Activated CD8-positive, alpha-beta memory T cell treated with anti-CD3 and anti-CD28 coated beads for 1 hour (primary cell): ENCODE data around the gene EIF2S1.
"Not testable (repeated sequence)": the region's sequence is repeated elsewhere in the genome, so short reads cannot be mapped to it uniquely, and the experiment has no call there.

Source experiments
- DNase-seq, 2 donors: peaks; one replicate each; pipeline ENCODE4 v3.0.0-alpha.2; 2020; ENCODE audit warnings: low read depth in 1 of 2; ENCODE audit errors: extremely low read depth in 1 of 2

EIF2S1 gene

GRCh38 chr14:67371247-67372148, 11.4 kb downstream of the EIF2S1 start:
- no peak for DNase-seq

- DNase-seq, result no peak
These were observed 12.7 kb downstream of the EIF2S1 start for GRCh38 chr14:67372833-67373232.

- no peak for DNase-seq
These were observed 13.2 kb downstream of the EIF2S1 start for GRCh38 chr14:67373347-67373746.

GRCh38 chr14:67377916-67378315, 17.8 kb downstream of the EIF2S1 start:
- no peak for DNase-seq

DNA sequence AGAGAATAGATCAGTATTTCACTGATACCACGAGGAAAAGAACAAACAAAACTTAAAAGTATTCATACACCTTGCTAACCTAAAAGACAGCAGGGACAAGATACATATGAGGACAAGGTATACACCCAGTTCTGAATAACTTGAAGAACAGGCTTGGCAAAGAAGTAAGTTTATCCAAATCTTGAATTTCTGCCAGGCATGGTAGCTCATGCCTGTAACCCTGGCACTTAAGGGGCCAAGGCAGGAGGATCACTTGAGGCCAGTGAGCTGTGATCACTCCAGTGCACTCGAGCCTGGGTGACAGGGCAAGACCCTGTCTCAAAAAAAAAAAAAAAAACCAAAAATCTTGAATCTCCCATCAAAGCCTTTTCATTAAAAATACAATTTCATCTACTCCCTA, 25.0 kb downstream of the EIF2S1 start:
- DNase-seq, result no peak

- no peak for DNase-seq
These were observed 25.5 kb downstream of the EIF2S1 start for GRCh38 chr14:67385618-67386017.

DNA sequence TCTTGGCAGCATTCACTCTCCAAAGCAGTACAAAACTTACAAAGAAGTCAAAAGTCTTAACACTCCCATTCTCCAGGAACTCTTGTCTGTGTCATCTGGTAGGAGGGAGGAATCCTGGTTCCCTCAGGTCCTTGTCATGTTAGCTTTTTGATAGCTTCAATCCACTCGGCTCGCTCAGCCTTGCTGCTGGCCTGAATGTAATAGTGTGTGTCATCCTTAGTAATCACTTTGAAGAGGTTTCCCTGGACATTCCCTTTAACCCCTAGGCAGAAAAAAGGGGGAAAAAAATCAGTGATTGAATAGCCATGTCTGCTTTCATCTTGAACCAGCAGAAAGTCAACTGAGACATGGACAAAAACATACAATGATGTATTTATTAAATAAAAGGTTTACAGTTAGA, 27.1 kb downstream of the EIF2S1 start:
- DNase-seq, result no peak

- DNase-seq, result no peak
These were observed 29.1 kb downstream of the EIF2S1 start for GRCh38 chr14:67389275-67389674.

- DNase-seq, result no peak
These were observed 29.8 kb downstream of the EIF2S1 start for GRCh38 chr14:67389811-67390534.

- DNase-seq, result no peak
These were observed 31.1 kb downstream of the EIF2S1 start for GRCh38 chr14:67391268-67391667.

DNA sequence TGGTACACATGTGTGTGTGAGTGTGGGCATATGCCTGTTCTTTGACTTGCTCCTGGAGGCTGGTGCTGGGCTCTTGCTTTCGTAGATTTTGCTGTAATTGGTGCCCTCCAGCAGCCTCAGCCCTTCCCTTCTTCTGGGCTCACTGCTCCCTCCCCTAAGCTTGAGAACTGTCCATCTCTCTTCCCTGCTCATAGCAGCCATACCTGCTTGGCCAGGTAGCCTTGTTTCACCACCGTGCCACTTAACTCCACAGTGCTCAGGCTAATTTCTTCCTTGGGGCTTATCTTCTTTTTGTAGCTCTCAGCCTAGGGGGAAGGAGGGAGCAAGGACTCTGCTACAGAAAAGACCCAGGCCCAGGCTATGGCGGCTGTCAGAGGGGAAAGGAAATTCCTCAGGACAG, 32.0 kb downstream of the EIF2S1 start:
- no peak for DNase-seq

- no peak for DNase-seq
These were observed 32.7 kb downstream of the EIF2S1 start for GRCh38 chr14:67392800-67393199.

DNA sequence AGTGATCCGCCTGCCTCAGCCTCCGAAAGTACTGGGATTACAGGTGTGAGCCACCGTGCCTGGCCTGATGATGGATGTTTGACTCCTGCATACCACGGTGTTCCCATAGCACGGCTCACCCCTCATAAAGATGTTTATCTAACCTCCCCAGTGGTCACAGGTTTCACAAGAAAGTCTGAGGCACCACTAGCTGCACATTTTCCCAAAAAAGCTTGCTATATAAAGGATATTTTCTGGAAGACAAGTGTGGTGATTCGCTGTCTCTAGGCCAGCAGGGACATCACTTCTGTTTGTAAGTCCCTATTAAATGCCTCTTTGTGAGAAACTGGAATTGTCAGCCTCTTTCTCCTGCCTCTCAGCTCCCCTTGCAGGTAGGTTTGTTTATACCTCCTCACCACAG, 33.6 kb downstream of the EIF2S1 start:
- DNase-seq, result no peak

DNA sequence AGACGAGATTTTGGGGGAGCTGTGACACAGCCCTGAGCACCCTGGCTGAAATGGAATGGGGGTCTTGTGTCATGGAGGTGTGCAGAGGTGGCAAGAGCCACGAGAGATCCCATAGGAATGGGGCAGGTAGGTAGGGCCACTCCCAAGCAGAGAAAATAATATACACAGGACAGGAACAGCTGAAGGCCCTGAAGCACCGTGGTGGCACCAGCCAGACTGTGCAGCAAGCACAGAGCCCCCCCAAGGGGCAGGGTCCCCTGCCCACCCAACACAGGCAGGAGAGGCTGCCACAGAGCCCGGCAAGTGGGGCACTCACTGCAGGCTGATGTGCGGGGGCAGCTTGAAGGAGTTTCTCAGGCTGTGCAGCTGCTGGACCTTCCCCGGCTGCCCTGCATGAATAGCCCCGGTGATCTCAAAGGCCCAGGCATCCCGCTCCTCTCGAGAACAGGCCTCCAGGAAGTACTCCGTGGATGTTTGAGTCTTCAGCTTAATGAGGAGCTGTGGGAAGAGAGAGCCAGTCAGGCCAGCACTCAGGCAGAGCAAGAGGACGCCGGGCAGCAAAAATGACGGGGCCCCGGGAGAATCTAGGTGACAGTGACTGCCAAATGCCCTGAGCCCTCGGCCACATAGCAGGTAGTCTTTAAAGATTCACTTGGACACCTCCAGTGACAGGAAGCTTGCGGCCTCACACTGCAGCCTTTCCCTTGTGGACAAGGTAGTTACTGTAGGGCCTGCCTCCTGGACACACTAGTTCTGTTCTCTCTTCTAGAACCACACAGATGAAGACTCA, 35.2 kb downstream of the EIF2S1 start:
- DNase-seq, result no peak

DNA sequence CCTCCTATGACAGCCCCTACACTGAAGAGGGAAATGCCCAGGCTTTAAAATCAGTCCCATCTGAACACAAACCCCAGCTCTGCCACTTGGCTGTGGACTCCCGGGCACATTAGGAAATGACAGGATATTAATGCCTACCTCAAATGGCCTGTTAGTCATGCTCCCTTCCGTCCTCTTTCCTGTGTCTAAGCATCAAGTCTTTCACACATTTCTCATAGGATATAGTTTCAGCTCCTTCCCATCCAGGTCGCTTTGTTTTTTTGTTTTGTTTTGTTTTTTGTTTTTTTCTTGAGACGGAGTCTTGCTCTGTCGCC, 35.7 kb downstream of the EIF2S1 start:
- DNase-seq, result no peak

GRCh38 chr14:67396381-67396970, 36.3 kb downstream of the EIF2S1 start:
- DNase-seq, result no peak

DNA sequence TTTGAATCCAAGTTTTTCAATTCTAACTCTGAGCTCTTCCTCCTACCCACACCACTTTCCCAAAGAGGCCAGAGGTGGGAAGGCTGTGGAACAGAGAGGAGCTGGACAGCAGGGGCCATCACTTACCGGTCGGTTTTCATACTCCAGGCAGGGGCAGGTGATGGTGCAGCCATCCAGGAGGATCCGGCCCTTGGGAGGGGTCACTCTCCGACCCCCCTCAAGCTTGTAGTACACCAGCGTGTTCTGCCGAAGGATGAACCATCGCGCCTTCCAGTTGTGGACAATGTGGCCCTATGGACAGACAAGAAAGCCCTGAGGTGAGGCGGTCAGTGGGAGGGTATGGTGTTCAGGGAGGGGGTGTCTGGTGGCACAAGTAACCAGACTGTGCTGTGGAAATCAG, 37.4 kb downstream of the EIF2S1 start:
- no peak for DNase-seq

- no peak for DNase-seq
These were observed 40.3 kb downstream of the EIF2S1 start for GRCh38 chr14:67400434-67400833.

DNA sequence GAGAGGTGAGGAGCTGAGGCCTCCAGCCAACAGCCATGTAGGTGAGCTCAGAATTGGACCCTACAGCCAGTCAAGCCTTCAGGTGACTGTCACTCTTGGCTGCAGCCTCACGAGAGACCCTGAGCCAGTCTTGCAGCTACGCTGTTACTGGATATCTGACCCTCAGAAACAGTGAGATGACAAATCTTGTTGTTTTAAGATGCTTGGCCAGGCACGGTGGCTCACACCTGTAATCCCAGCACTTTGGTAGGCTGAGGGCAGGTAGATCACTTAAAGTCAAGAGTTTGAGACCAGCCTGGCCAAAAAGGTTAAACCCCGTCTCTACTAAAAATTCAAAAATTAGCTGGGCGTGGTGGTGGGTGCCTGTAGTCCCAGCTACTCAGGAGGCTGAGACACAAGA, 45.6 kb downstream of the EIF2S1 start:
- no peak for DNase-seq

GRCh38 chr14:67408122-67408801, 48.1 kb downstream of the EIF2S1 start:
- not testable (repeated sequence) for DNase-seq

DNA sequence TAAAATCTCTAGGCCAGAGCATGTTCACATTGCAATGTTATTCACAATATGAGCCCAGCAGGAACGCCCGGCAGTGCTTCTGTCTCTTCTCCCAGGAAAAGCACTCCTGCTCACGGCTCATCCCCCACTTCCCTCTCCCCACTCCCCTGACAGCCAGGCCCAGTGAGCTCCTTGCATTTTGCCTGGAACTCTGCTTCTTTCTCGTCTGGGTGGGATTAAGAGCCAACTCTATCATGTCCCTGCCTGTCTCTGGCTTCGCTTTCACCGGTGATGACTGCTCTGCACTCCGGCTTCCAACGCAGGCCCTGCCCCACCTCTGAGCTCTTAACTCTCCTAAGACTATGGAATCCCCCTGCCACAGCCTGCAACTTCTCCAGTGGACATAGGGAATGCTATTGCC, 49.3 kb downstream of the EIF2S1 start:
- no peak for DNase-seq
